Activated naive CD8-positive, alpha-beta T cell (primary cell): ENCODE data around the gene NANOG.
"Not testable (repeated sequence)": the region's sequence is repeated elsewhere in the genome, so short reads cannot be mapped to it uniquely, and the experiment has no call there.

Source experiments
- H3K27ac Mint-ChIP-seq: one replicate; pipeline ENCODE4 v1.8.0; 2021; ENCODE audit warnings: mixed read lengths
- H3K27me3 Mint-ChIP-seq: one replicate; pipeline ENCODE4 v1.8.0; 2021; ENCODE audit warnings: mixed read lengths
- H3K36me3 Mint-ChIP-seq: one replicate; pipeline ENCODE4 v1.8.0; 2021; ENCODE audit warnings: mixed read lengths
- H3K4me1 Mint-ChIP-seq: one replicate; pipeline ENCODE4 v1.8.0; 2021; ENCODE audit warnings: low read depth, mixed read lengths
- H3K4me3 Mint-ChIP-seq: one replicate; pipeline ENCODE4 v1.8.0; 2021; ENCODE audit warnings: mild to moderate bottlenecking, mixed read lengths
- H3K9me3 Mint-ChIP-seq: one replicate; pipeline ENCODE4 v1.8.0; 2021; ENCODE audit warnings: low read depth, mixed read lengths

Gene NANOG

GRCh38 chr12:7835116-7835515 is 45.9 kb downstream of the NANOG start:
- H3K27me3 Mint-ChIP-seq = no peaks in the 10 kb centered on the region

GRCh38 chr12:7835766-7836165 is 46.6 kb downstream of the NANOG start:
- H3K27ac Mint-ChIP-seq = no peak overlapping the region
- H3K9me3 Mint-ChIP-seq = no peaks in the 10 kb centered on the region

More at GRCh38 chr12:7835116-7835515, 45.9 kb downstream of the NANOG start:
- no peaks in the 10 kb centered on the region for H3K9me3 Mint-ChIP-seq
- no peaks in the 10 kb centered on the region for H3K4me1 Mint-ChIP-seq
- no peaks in the 10 kb centered on the region for H3K36me3 Mint-ChIP-seq
- H3K4me3 Mint-ChIP-seq = no peak overlapping the region
- H3K27ac Mint-ChIP-seq = no peak overlapping the region

DNA sequence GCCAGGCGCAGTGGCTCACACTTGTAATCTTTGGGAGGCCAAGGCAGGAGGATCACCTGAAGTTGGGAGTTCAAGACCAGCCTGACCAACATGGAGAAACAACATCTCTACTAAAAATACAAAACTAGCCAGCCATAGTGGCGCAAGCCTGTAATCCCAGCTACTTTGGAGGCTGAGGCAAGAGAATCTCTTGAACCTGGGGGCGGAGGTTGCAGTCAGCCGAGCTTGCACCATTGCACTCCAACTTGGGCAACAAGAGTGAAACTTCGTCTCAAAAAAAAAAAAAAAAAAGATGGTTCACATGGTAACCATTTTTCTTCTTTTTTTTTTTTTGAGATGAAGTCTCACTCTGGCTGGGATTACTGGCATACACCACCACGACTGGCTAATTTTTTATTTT is 48.2 kb downstream of the NANOG start:
- H3K4me1 Mint-ChIP-seq = no peaks in the 10 kb centered on the region
- peaks cover 2% of the 10 kb centered on the region for H3K27me3 Mint-ChIP-seq
- H3K27ac Mint-ChIP-seq = no peak overlapping the region
- no peaks in the 10 kb centered on the region for H3K9me3 Mint-ChIP-seq
- H3K36me3 Mint-ChIP-seq = no peaks in the 10 kb centered on the region
- H3K4me3 Mint-ChIP-seq = no peak overlapping the region

More at GRCh38 chr12:7835766-7836165, 46.6 kb downstream of the NANOG start:
- H3K4me1 Mint-ChIP-seq = no peaks in the 10 kb centered on the region
- no peak overlapping the region for H3K4me3 Mint-ChIP-seq
- no peaks in the 10 kb centered on the region for H3K36me3 Mint-ChIP-seq
- H3K27me3 Mint-ChIP-seq = no peaks in the 10 kb centered on the region

- H3K4me1 Mint-ChIP-seq, H3K9me3 Mint-ChIP-seq, H3K27ac Mint-ChIP-seq, H3K27me3 Mint-ChIP-seq, H3K4me3 Mint-ChIP-seq, H3K36me3 Mint-ChIP-seq: not testable (repeated sequence)
Observed at GRCh38 chr12:7839226-7839625, 50.0 kb downstream of the NANOG start.

- H3K27ac Mint-ChIP-seq, H3K36me3 Mint-ChIP-seq, H3K9me3 Mint-ChIP-seq, H3K4me3 Mint-ChIP-seq, H3K4me1 Mint-ChIP-seq, H3K27me3 Mint-ChIP-seq: not testable (repeated sequence)
Observed at GRCh38 chr12:7839848-7840247, 50.6 kb downstream of the NANOG start.

- H3K27me3 Mint-ChIP-seq, H3K4me3 Mint-ChIP-seq, H3K27ac Mint-ChIP-seq, H3K4me1 Mint-ChIP-seq, H3K36me3 Mint-ChIP-seq, H3K9me3 Mint-ChIP-seq: not testable (repeated sequence)
Observed at GRCh38 chr12:7842444-7842843, 53.2 kb downstream of the NANOG start.

GRCh38 chr12:7843149-7843548 is 53.9 kb downstream of the NANOG start:
- not testable (repeated sequence) for H3K36me3 Mint-ChIP-seq, H3K27me3 Mint-ChIP-seq, H3K27ac Mint-ChIP-seq, H3K4me3 Mint-ChIP-seq, H3K9me3 Mint-ChIP-seq
- H3K4me1 Mint-ChIP-seq = peaks cover 11% of the 10 kb centered on the region

DNA sequence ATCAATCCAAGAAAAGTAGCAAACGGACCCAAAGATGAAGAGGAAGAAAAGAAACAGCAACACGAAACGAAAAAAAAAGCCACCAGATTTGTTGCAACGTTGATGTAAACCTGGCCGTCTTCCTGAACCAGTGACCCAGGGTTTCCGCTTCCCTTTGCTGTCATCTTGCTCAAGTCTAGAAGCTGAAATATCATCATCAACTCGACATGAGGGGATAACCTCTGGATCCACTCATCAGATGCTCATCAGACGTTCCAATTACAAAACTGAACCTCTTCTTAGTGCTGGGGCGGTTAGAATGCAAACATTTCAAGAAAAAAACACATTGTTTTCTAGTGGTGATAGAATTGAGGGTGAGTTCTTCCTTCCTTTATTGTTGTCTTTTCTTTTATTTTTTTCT is 54.4 kb downstream of the NANOG start:
- not testable (repeated sequence) for H3K9me3 Mint-ChIP-seq, H3K36me3 Mint-ChIP-seq, H3K27me3 Mint-ChIP-seq
- Mint-ChIP-seq H3K4me3 (peak overlapping the region; percentile 38), H3K4me1 (peaks cover 11% of the 10 kb centered on the region), H3K27ac (peak overlapping the region; percentile 64)

GRCh38 chr12:7844116-7844515 is 54.9 kb downstream of the NANOG start:
- Mint-ChIP-seq H3K4me3 (peak overlapping the region; percentile 38), H3K27me3 (peaks cover 5% of the 10 kb centered on the region), H3K4me1 (peaks cover 11% of the 10 kb centered on the region), H3K27ac (peak overlapping the region; percentile 64), H3K9me3 (no peaks in the 10 kb centered on the region), H3K36me3 (no peaks in the 10 kb centered on the region)

DNA sequence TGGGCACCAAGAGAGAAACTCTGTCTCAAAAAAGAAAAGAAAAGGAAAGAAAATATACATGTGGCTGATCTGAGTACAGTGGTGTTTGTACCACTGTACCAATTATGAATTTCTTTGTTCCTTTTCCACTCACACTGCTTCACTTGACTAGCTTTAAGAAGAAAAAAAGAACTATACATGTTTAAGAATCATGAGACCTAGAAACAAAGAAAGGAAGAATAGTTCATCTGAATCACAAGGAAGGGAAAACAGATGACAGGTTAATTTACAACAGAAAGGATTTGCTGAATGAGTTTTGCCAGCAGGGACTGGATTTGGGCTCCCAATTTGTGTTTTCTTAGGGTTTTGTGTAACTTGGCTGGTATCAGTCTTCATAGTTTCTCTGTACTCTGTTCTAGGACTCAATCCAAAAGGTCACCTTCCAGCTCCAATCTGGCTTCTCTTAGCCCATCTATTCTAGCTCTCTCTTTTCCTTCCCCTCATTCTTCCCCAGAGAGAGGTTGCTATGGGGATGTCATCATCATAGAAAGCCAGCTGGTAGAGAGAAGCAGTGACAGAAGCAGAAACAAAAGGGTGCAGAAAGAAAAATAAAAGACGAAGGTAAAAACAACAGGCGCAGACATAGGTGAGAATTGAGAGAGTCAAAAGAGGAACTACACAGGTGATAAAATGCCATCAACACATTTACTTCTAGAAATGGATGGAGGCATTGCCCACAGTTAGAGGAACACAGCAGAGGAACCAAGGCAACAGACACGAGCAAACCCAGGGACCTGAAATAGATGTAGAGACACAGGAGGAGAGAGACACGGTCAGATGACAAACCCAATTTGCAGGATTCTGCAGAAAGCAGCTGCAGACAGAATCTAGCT is 58.3 kb downstream of the NANOG start:
- H3K36me3 Mint-ChIP-seq, H3K9me3 Mint-ChIP-seq, H3K27me3 Mint-ChIP-seq, H3K4me3 Mint-ChIP-seq: not testable (repeated sequence)
- Mint-ChIP-seq H3K4me1 (peaks cover 11% of the 10 kb centered on the region), H3K27ac (peak overlapping the region; percentile 11)

- H3K27ac Mint-ChIP-seq, H3K27me3 Mint-ChIP-seq: not testable (repeated sequence)
Observed at GRCh38 chr12:7848098-7848422, 58.9 kb downstream of the NANOG start.

More at GRCh38 chr12:7848098-7848422, 58.9 kb downstream of the NANOG start:
- H3K4me1 Mint-ChIP-seq = peaks cover 11% of the 10 kb centered on the region
- H3K36me3 Mint-ChIP-seq, H3K9me3 Mint-ChIP-seq, H3K4me3 Mint-ChIP-seq: not testable (repeated sequence)
